T-cell (primary cell): Measurements from ENCODE around the gene SEMA6B. TPM values are rescaled to one million over a fixed set of nuclear protein-coding genes. Genes with fewer than 3 reads are reported as not detected.
A peak's percentile ranks its signal among the peaks of the same experiment; 100 is the strongest.

Source experiments
- ATAC-seq, 4 experiments: fragments of 200-7000 bp in 3 of 4; fragments of 150-1000 bp in 1 of 4; cut with Tn5 transposase; replicated peaks in 1 of 4; 1 replicate in 3 of 4; 2 replicates in 1 of 4; pipeline ENCODE4 v1.10.0; 2021; ENCODE audit warnings: moderate library complexity in 3 of 4, mild to moderate bottlenecking in 2 of 4, moderate number of reproducible peaks in 1 of 4
- CTCF ChIA-PET, 2 donors: fragments of 300-600 bp; sonication (Branson Sonifier 250); formaldehyde crosslinking; loops; one replicate each; lab custom pipeline; 2022; ENCODE audit warnings: antibody characterized with exemption in 2 of 2; lab: Charles Lee
- POLR2A ChIA-PET, 2 donors: fragments of 300-600 bp; sonication (Branson Sonifier 250); formaldehyde crosslinking; loops; one replicate each; lab custom pipeline; 2022; ENCODE audit warnings: antibody characterized with exemption in 2 of 2; lab: Charles Lee
- DNase-seq, 35 experiments: peaks; one replicate each; pipeline versions ENCODE4 v3.0.0 to v3.0.0-alpha.2; 2013 to 2023
- H3K27ac ChIP-seq: one replicate; pipeline ENCODE4 v1.5.1; 2013; ENCODE audit warnings: low read length
- H3K27me3 ChIP-seq, 2 experiments: replicated peaks in 1 of 2; 1 replicate in 1 of 2; 2 replicates in 1 of 2; pipeline versions ENCODE4 v1.6.1 to v1.7.0; 2013; ENCODE audit warnings: low read length in 1 of 2, mixed read lengths in 1 of 2; ENCODE audit not compliant: control insufficient read depth in 2 of 2, insufficient read depth in 2 of 2; ENCODE audit errors: extremely low read depth in 1 of 2
- H3K36me3 ChIP-seq, 2 donors: 1 replicate in 1 of 2; 2 replicates in 1 of 2; pipeline versions ENCODE4 v1.6.1 to v1.7.0; 2013; ENCODE audit warnings: low read length in 1 of 2; ENCODE audit not compliant: control insufficient read depth in 2 of 2, insufficient read depth in 1 of 2; ENCODE audit errors: extremely low read depth in 1 of 2
- H3K4me1 ChIP-seq, 2 experiments: 1 replicate in 1 of 2; 2 replicates in 1 of 2; pipeline versions ENCODE4 v1.6.1 to v1.7.0; 2013; ENCODE audit warnings: low read length in 2 of 2, mixed read lengths in 1 of 2; ENCODE audit not compliant: insufficient read depth in 2 of 2, control insufficient read depth in 1 of 2; ENCODE audit errors: extremely low read depth in 1 of 2
- H3K4me3 ChIP-seq, 2 donors: 1 replicate in 1 of 2; 2 replicates in 1 of 2; pipeline versions ENCODE4 v1.5.1 to v1.7.0; 2013; ENCODE audit warnings: mild to moderate bottlenecking in 2 of 2, low read length in 1 of 2, moderate library complexity in 1 of 2; ENCODE audit not compliant: control insufficient read depth in 1 of 2; ENCODE audit errors: extremely low read depth in 1 of 2
- H3K9me3 ChIP-seq: 2 replicates; pipeline ENCODE4 v1.7.0; 2013
- H3K27ac Mint-ChIP-seq, 2 donors: one replicate each; pipeline ENCODE4 v1.8.0; 2020 to 2021; ENCODE audit warnings: mild to moderate bottlenecking in 2 of 2, mixed read lengths in 2 of 2
- H3K27me3 Mint-ChIP-seq, 2 donors: one replicate each; pipeline ENCODE4 v1.8.0; 2021 to 2022; ENCODE audit warnings: mixed read lengths in 2 of 2
- H3K36me3 Mint-ChIP-seq: one replicate; pipeline ENCODE4 v1.8.0; 2021; ENCODE audit warnings: mixed read lengths
- H3K4me1 Mint-ChIP-seq, 3 donors: one replicate each; pipeline ENCODE4 v1.8.0; 2020 to 2022; ENCODE audit warnings: mixed read lengths in 3 of 3, mild to moderate bottlenecking in 1 of 3
- H3K4me3 Mint-ChIP-seq, 3 donors: one replicate each; pipeline ENCODE4 v1.8.0; 2020 to 2022; ENCODE audit warnings: mild to moderate bottlenecking in 3 of 3, mixed read lengths in 3 of 3, moderate library complexity in 3 of 3
- H3K9me3 Mint-ChIP-seq, 3 donors: one replicate each; pipeline ENCODE4 v1.8.0; 2020 to 2022; ENCODE audit warnings: mixed read lengths in 3 of 3
- WGBS: methylation state at CpG from one replicate; pipeline ENCODE4 v1.1.5; 2013; ENCODE audit warnings: missing lambda C conversion rate; ENCODE audit not compliant: insufficient coverage; 5-methylcytosine and 5-hydroxymethylcytosine counted together
- total RNA-seq, 35 experiments: library from RNA in 6 of 35; stranded (reverse) in 6 of 35; fragments of 120-200 nt in 1 of 35; gene quantifications; one replicate each; pipeline versions ENCODE4 v1.2.1 to v1.2.4 and lab custom pipeline; 2013 to 2026

The SEMA6B gene
- total RNA-seq, 5 donors from 2014 or later (not counting 1 experiment from before 2014, with no cell fraction given), result 0.25 to 0.43 (median 0.32) TPM; not detected in 2

- H3K36me3 Mint-ChIP-seq, result no peaks in the 10 kb centered on the region
- H3K9me3 ChIP-seq, result no peaks in the 10 kb centered on the region
- 47% methylated on average over 14 of the region's 17 CpGs for WGBS
- ATAC-seq, result peak in 3 of 4 experiments; percentile 57 to 60 (median 57)
- POLR2A ChIA-PET, result no interaction called here
- no peaks in the 10 kb centered on the region for H3K36me3 ChIP-seq
- H3K4me3 Mint-ChIP-seq, result no peak overlapping the region
- CTCF ChIA-PET, result interaction anchor here (0.6 to 1.1 kb wide), 4 partner anchors 17 to 887 kb away, joined by 3 to 9 read pairs (median 4); no protein-coding TSS in a partner anchor
- H3K27me3 ChIP-seq, result peaks cover 4 to 80% of the 10 kb centered on the region in 2 experiments
- no peak overlapping the region for H3K27ac ChIP-seq
- peak in 30 of 35 experiments; percentile 26 to 73 (median 56) for DNase-seq
- H3K4me1 Mint-ChIP-seq, result no peaks in the 10 kb centered on the region
- H3K27me3 Mint-ChIP-seq, result peaks cover 22 to 55% of the 10 kb centered on the region in 2 donors
- no peak overlapping the region for H3K27ac Mint-ChIP-seq
- H3K4me1 ChIP-seq, result peaks cover 0 to 8% of the 10 kb centered on the region in 2 experiments
- H3K9me3 Mint-ChIP-seq, result no peaks in the 10 kb centered on the region
- no peak overlapping the region for H3K4me3 ChIP-seq
Observed at GRCh38 chr19:4576016-4576933, 16.8 kb upstream of the SEMA6B start.

- H3K36me3 Mint-ChIP-seq, result no peaks in the 10 kb centered on the region
Observed at GRCh38 chr19:4575267-4576015, 16.0 kb upstream of the SEMA6B start.

GRCh38 chr19:4573682-4574081 lies 14.2 kb upstream of the SEMA6B start:
- WGBS, result 71% methylated on average over 3 of the region's 6 CpGs
- no peak overlapping the region for H3K27ac Mint-ChIP-seq
- H3K4me1 ChIP-seq, result no peaks in the 10 kb centered on the region
- POLR2A ChIA-PET, result no interaction called here
- H3K27ac ChIP-seq, result no peak overlapping the region
- H3K27me3 Mint-ChIP-seq, result peaks cover 13 to 39% of the 10 kb centered on the region in 2 donors
- no peak overlapping the region for H3K4me3 Mint-ChIP-seq
- H3K36me3 Mint-ChIP-seq, result no peaks in the 10 kb centered on the region
- no peaks in the 10 kb centered on the region for H3K9me3 ChIP-seq
- ATAC-seq, result no peak
- H3K4me1 Mint-ChIP-seq, result no peaks in the 10 kb centered on the region
- DNase-seq, result no peak
- no peaks in the 10 kb centered on the region for H3K36me3 ChIP-seq
- no peak overlapping the region for H3K4me3 ChIP-seq
- peaks cover 1 to 57% of the 10 kb centered on the region in 2 experiments for H3K27me3 ChIP-seq
- CTCF ChIA-PET, result no interaction called here
- no peaks in the 10 kb centered on the region for H3K9me3 Mint-ChIP-seq

More at GRCh38 chr19:4575267-4576015, 16.0 kb upstream of the SEMA6B start:
- Mint-ChIP-seq H3K27me3 (peaks cover 22 to 55% of the 10 kb centered on the region in 2 donors), H3K4me3 (no peak overlapping the region), H3K27ac (no peak overlapping the region), H3K9me3 (no peaks in the 10 kb centered on the region), H3K4me1 (no peaks in the 10 kb centered on the region)
- WGBS, result 38% methylated on average over 14 of the region's 19 CpGs
- no peaks in the 10 kb centered on the region for H3K9me3 ChIP-seq
- H3K27me3 ChIP-seq, result peaks cover 4 to 74% of the 10 kb centered on the region in 2 experiments
- no peak overlapping the region for H3K27ac ChIP-seq
- DNase-seq (no peak), ATAC-seq (no peak)
- H3K4me1 ChIP-seq, result peaks cover 0 to 2% of the 10 kb centered on the region in 2 experiments
- H3K4me3 ChIP-seq, result no peak overlapping the region
- CTCF ChIA-PET, result interaction anchor here (0.6 to 1.1 kb wide), 3 partner anchors 18 to 886 kb away, joined by 3 to 4 read pairs (median 4); no protein-coding TSS in a partner anchor
- POLR2A ChIA-PET, result no interaction called here
- no peaks in the 10 kb centered on the region for H3K36me3 ChIP-seq

- Histone ChIP-seq H3K27me3 (peaks cover 0 to 49% of the 10 kb centered on the region in 2 experiments), H3K9me3 (no peaks in the 10 kb centered on the region), H3K27ac (no peak overlapping the region), H3K4me3 (no peak overlapping the region), H3K4me1 (no peaks in the 10 kb centered on the region), H3K36me3 (no peaks in the 10 kb centered on the region)
- CTCF ChIA-PET, result interaction anchor here in 1 of 2 donors (0.6 kb wide), 1 partner anchor 22 kb away, joined by 4 read pairs; no protein-coding TSS in a partner anchor
- Mint-ChIP-seq H3K36me3 (no peaks in the 10 kb centered on the region), H3K4me3 (no peak overlapping the region), H3K27me3 (peaks cover 12 to 30% of the 10 kb centered on the region in 2 donors), H3K27ac (no peak overlapping the region), H3K9me3 (no peaks in the 10 kb centered on the region), H3K4me1 (no peaks in the 10 kb centered on the region)
- POLR2A ChIA-PET, result no interaction called here
- DNase-seq (no peak), ATAC-seq (no peak)
- 85% methylated on average over 17 of the region's 22 CpGs for WGBS
Observed at GRCh38 chr19:4571305-4571917, 11.9 kb upstream of the SEMA6B start.

GRCh38 chr19:4570916-4571304 lies 11.4 kb upstream of the SEMA6B start:
- H3K4me3 Mint-ChIP-seq, result no peak overlapping the region
- ChIA-PET CTCF (interaction anchor here in 1 of 2 donors (0.6 kb wide), 1 partner anchor 23 kb away, joined by 4 read pairs; no protein-coding TSS in a partner anchor), POLR2A (no interaction called here)
- DNase-seq (no peak), ATAC-seq (no peak)
- Histone ChIP-seq H3K4me3 (no peak overlapping the region), H3K4me1 (no peaks in the 10 kb centered on the region), H3K27ac (no peak overlapping the region), H3K9me3 (no peaks in the 10 kb centered on the region), H3K36me3 (no peaks in the 10 kb centered on the region), H3K27me3 (peaks cover 0 to 48% of the 10 kb centered on the region in 2 experiments)
- WGBS, result 76% methylated on average over 4 of the region's 5 CpGs
- no peaks in the 10 kb centered on the region for H3K36me3 Mint-ChIP-seq
- no peak overlapping the region for H3K27ac Mint-ChIP-seq
- H3K4me1 Mint-ChIP-seq, result no peaks in the 10 kb centered on the region
- no peaks in the 10 kb centered on the region for H3K9me3 Mint-ChIP-seq
- peaks cover 7 to 25% of the 10 kb centered on the region in 2 donors for H3K27me3 Mint-ChIP-seq

GRCh38 chr19:4570402-4570801 lies 10.9 kb upstream of the SEMA6B start:
- Histone ChIP-seq H3K27me3 (peaks cover 0 to 42% of the 10 kb centered on the region in 2 experiments), H3K27ac (no peak overlapping the region), H3K4me3 (no peak overlapping the region), H3K4me1 (no peaks in the 10 kb centered on the region), H3K36me3 (no peaks in the 10 kb centered on the region), H3K9me3 (no peaks in the 10 kb centered on the region)
- 85% methylated on average over 11 of the region's 11 CpGs for WGBS
- POLR2A ChIA-PET, result no interaction called here
- no peaks in the 10 kb centered on the region for H3K4me1 Mint-ChIP-seq
- no peaks in the 10 kb centered on the region for H3K36me3 Mint-ChIP-seq
- no peak for DNase-seq
- no peak overlapping the region for H3K27ac Mint-ChIP-seq
- H3K27me3 Mint-ChIP-seq, result peaks cover 5 to 20% of the 10 kb centered on the region in 2 donors
- no peak overlapping the region for H3K4me3 Mint-ChIP-seq
- ATAC-seq, result no peak
- CTCF ChIA-PET, result interaction anchor here in 1 of 2 donors (0.6 kb wide), 1 partner anchor 23 kb away, joined by 4 read pairs; no protein-coding TSS in a partner anchor
- H3K9me3 Mint-ChIP-seq, result no peaks in the 10 kb centered on the region
